ENCODE data around the gene FOXO6.

FOXO6 gene

DNA sequence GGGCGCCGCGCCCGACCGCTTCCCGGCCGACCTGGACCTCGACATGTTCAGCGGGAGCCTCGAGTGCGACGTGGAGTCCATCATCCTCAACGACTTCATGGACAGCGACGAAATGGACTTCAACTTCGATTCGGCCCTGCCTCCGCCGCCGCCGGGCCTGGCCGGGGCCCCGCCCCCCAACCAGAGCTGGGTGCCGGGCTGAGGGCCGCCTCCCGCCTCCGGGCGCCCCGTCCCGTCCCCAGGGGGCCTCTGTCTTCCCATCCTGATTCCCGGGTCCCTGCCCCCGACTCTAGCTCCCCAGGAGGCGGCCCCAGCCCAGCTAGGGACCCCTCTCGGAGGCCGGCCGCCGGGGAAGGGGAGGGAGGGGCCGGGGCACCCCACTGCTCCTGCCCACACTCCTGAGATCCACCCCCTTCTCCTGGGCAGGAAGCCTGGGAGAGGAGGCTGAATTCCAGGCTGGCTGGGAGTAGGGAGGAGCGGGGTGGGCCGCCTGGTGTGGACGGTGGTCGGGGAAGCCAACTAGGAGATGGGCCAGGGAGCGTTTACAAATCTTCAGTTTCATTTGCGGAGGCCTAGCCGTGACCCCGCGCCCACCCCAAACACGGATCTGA is 21.4 kb downstream of the FOXO6 start:
- DNase-seq (ENCODE audit: low read depth in 3 of 3): no peak

DNA sequence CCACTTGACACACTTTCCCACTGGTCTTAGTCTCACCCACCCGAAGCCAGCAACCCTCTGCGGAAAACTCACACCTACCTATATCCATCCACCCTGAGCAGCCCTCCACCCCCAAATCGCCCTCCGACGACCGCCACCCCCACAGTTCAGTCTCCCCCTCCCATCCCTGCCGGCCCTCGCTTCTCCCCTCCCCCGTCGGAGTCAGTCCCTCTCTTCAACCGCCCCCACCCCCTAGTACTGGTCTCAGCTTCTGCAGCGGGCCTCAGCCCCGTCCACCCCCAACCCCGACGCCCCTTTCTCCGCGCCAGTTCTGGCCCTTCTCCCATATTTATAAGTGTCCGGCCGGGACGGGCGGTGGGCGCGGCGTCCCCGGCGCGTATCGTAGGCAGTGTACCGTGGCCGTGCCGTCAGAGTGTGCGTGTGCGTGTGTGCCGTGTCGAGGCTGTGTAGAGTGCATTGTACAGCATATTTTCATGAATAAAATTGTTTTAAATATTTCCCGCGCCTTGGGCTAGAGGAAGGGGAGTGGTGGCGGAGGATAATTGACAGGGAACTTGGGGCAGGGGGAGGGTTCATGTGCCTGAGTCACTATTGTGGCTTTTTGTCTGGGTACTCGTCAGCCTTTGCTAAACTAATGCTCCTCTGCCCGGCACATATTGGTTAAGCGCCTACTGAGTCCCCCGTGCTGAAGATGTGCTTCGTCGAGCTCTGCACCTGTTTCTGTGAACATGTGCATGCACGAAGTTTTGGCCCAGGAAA is 22.0 kb downstream of the FOXO6 start:
- DNase-seq (ENCODE audit: low read depth in 3 of 3): peak in 1 of 3 donors; percentile 26

DNA sequence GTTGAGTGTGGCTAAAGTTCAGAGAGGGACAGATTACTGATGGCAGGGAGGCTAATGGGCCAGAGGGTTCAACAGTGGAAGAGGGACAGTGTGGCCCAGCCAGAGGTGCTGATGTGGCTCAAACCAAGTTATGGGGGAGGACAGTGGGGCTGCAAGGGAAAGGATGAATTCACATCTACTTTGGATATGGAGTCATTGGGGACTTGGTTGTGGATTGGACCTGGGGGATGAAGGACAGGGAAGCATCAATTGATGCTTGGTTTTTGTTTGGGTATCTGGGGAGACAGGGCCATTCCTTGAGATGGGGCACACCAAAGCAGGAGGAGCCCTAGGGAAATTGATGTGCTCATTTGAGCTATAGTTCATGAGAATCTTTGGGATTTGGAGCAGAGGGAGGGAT is 23.3 kb downstream of the FOXO6 start:
- no peak for DNase-seq (ENCODE audit: low read depth in 3 of 3)

- DNase-seq (ENCODE audit: low read depth in 3 of 3): no peak
These were observed 24.4 kb downstream of the FOXO6 start for GRCh38 chr1:41385398-41386195.

GRCh38 chr1:41386196-41386663 is 25.0 kb downstream of the FOXO6 start:
- DNase-seq (ENCODE audit: low read depth in 3 of 3): no peak

DNA sequence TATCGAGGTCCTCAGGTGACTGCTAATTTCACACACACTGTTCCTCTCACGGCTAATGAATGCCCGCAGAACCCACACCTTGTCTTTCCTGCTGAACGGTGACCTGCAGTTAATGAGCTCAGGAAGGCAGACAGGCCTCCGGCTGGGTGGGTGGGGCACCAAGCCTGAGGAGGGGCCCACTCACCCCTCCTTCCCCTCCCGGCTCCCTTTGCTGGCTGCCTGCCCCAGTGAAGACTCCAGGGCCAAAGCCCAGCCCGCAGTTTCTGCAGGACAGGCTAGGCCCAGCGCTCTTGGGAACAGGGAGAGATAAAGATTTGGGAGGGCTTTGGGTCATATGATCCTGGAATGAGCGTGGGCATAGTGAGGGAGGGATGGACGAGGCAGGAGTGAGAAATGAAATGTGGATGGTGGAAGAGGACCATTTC is 26.4 kb downstream of the FOXO6 start:
- DNase-seq (ENCODE audit: low read depth in 3 of 3): no peak

DNA sequence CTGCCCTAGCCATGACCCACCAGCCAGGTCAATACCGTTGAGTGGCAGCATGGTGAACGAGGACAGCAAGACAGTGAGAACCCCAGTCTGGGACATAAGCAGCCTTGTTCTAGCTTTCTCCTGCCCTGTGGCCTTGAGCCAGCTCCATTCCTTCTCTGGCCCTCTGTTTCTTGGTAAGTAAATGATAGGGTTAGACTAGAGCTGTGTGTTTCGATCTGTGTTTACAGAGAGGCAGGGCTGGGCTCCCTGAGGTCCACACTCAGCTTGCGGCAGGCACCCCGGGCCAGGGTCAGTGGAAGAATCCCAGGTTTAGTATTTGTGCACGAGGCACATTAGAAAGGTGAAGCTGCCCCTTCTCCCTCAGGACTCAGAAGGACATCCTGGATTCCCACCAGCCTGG is 27.3 kb downstream of the FOXO6 start:
- DNase-seq (ENCODE audit: low read depth in 3 of 3): no peak

DNA sequence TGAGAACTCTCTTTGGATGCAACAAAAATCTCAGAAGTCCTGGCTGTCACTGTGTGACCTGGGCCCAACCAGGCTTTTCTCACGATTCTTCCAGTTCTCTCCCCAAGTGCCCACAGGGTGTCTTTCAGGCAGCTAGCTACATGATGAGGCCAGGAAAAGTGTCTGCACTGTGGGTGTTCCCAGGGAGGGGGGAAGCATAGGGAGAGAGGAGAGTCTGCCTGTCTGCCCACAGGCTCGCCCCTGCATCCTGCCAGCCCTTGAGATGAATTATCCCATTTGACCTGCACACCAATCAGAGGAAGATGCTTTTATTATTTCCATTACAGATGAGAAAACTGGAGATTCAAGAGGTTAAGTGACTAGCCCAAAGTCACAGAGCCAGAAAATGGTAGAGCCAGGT is 27.8 kb downstream of the FOXO6 start:
- no peak for DNase-seq (ENCODE audit: low read depth in 3 of 3)

GRCh38 chr1:41390166-41390565 is 28.9 kb downstream of the FOXO6 start:
- no peak for DNase-seq (ENCODE audit: low read depth in 3 of 3)

DNA sequence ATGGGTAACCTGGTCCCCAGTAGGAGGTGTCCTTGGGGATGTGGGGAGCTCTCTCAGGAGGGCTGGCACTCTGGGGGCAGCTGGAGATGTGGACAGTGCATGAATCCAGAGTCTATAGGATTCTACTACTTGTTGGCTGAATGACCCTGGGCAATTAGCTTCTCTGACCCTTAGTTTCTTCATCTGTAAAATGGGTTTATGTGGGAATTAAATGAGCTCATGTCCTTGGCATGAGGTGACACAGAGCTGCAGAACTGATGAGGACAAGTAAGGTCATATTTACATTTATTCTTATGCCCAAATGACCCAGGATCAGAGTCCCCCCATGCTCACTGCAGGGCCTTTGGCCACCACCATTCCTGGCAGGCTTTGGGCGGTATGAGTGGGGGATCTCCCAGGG is 29.3 kb downstream of the FOXO6 start:
- DNase-seq (ENCODE audit: low read depth in 3 of 3): no peak

GRCh38 chr1:41391834-41392527 is 30.7 kb downstream of the FOXO6 start:
- no peak for DNase-seq (ENCODE audit: low read depth in 3 of 3)

DNA sequence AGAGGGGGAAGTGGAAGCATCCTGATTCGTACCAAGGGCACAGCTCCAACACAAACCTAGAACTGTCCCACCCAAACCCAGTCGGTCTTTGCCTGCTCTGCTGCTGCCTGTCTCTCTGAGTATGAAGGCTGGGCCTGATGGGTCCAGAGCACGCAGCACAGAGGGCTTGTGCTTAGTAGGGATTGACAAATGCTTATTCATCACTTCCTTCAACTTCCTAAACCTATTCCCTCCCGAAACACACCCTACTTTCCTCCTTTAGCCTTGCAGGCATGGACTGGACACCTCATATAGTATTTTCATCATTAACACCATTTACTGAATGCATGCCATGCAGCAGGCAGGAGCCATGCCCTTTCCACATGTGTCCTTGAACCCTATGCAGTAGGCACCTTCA is 31.3 kb downstream of the FOXO6 start:
- DNase-seq (ENCODE audit: low read depth in 3 of 3): no peak

DNA sequence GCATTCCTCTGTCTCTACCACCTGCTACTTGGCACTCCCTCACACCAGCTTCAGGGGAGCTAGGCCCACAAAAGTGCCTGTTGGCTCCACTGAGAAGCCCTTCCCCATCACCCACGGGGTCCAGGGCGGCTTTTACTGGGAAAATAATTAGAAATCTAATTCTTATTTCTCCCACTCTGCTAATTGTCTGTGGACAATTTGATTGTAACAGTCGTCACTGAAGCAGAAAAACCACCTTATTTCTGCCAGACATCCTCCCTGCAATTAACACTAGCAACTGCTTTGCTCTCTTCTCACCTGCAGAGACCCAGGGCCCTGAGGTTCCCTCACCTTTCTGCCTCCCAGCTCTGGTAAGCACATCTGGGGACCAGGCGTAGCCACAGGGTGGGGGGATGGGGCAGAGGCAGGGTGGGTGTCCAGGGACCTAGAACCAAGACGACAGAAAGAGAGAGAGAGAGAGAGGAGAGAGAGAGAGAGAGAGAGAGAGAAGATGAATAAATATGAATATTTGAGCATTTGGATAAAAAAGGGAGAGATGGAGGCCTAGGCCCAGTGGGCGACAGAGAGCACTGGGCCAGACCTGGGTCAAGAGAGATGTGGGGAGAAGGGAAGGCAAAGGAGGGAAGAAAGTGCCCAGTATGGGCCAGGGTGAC is 32.6 kb downstream of the FOXO6 start:
- DNase-seq (ENCODE audit: low read depth in 3 of 3): no peak

DNA sequence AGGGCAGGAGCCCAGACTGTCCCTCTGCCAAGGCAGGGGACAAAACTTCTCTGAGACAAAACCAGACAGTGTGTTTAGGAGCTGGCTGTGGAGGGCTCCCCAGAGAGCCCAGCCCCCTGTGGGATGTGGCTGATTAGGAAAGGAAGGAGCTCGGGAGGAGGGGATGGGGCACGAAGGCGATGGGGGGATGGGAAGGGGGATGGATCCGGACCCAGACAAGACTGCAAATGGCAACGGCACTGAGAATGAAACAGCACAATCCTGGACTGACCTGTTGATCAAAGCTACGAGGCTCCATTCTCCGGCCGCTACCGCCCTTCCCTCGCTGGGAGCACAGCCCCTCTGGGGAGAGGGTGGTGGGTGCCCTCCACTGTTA is 33.1 kb downstream of the FOXO6 start:
- DNase-seq (ENCODE audit: low read depth in 3 of 3): no peak

GRCh38 chr1:41394959-41395956 is 34.0 kb downstream of the FOXO6 start:
- DNase-seq (ENCODE audit: low read depth in 3 of 3): no peak

GRCh38 chr1:41396084-41396483 is 34.9 kb downstream of the FOXO6 start:
- no peak for DNase-seq (ENCODE audit: low read depth in 3 of 3)

DNA sequence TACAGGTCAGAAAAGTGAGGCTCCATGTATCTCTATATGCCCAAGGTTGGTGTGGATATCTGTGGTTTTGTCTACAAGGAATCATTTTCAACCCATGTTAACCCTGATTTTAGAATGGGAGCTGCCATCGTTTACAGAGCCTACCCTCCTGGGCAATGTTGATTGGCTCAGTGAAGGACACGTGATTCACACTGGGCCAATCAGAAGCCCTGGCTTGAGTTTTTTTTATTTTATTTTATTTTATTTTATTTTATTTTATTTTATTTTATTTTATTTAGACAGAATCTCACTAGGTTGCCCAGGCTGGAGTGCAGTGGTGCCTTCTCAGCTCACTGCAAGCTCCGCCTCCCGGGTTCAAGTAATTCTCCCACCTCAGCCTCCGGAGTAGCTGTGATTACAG is 35.8 kb downstream of the FOXO6 start:
- DNase-seq (ENCODE audit: low read depth in 3 of 3): no peak

- no peak for DNase-seq (ENCODE audit: low read depth in 3 of 3)
These were observed 36.6 kb downstream of the FOXO6 start for GRCh38 chr1:41397753-41398330.

DNA sequence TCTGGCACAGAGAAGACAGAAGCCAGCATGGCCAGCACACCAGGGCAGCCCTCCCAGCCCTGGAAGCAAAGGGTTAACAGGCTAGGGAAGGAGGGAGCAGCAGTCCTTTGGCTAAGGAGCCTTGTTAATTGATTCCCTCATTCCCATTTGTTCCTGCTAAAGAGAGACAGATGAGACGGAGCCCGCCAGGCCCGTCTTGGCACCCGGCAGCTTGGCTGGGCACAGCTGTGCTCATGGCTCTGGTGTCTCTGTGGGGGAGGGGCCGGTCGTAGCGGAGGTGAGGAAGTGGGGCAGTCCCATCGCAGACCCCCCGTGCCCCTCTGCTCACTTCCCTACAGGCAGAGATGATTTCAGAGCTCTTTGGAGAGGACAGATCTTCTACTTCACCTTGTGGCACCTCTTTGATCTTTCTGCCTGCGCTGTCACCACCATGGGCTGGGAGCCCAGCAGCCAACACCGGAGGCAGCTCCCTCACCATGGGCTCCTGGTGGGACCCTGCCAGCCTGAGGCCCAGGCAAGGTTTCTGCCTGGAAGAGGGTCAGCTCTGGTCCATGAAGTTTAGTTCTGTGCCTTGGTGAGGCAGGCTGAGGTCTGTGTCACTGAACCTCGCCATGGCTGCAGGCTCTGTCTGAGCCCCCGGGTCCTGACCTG is 38.0 kb downstream of the FOXO6 start:
- DNase-seq (ENCODE audit: low read depth in 3 of 3): no peak
